A549 treated with GW870086 at 1 μM for 4 hours (cell line): Measurements from ENCODE around the gene RNF26. TPM values are rescaled to one million over a fixed set of nuclear protein-coding genes. Genes with fewer than 3 reads are reported as not detected.

ENCODE experiments used
- total RNA-seq: library from RNA; stranded (reverse); fragments of 200-300 nt; extraction: Qiagen RNA extraction; gene quantifications from 5 replicates; pipeline ENCODE4 v1.2.3, GENCODE V29; 2022; ENCODE audit warnings: low read depth

RNF26 gene
- total RNA-seq, result 29.4 to 37.4 TPM (median 34.2 TPM) in 5 replicates

DNA sequence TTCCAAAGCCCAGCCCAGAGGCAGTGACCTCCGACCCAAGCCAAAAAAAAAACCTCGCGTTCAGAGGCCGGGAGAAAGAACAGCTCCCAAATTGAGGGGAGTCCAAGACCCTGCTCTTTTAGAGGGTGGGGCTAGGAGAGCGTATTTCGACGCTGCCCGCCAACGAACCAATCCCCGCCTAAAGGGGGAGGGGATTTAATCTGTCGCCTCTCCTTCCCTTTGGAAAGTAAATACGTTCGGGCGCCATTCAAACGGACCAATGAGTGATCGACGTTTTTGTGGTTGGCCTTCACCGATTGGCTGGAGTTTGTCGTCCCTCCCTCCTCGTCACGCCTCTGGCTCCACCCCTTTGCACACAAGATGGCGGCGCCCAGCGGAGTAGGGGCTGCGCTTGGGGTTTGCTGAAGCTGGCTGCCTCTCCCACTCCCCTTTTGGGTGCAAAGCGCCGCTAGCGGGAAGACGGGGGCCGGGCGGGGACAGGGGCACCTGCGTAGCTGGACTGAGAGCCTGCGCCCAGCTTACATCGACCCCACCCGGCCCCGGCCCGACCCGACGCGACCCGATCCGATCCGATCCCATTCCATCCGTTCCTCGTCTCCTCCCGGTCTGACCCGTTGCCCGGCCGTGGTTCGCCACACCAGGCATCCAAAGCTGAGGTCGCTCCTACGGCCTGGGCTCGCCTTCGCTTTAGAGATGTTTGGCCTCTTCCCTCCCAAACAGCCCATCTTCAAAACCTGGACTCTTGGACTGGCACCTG lies at the start of gene RNF26:
RNF26 (plus strand) TSS at position 354 of the 757 bp plus-strand sequence. CDS start 596 bp downstream, outside the sequence.

DNA sequence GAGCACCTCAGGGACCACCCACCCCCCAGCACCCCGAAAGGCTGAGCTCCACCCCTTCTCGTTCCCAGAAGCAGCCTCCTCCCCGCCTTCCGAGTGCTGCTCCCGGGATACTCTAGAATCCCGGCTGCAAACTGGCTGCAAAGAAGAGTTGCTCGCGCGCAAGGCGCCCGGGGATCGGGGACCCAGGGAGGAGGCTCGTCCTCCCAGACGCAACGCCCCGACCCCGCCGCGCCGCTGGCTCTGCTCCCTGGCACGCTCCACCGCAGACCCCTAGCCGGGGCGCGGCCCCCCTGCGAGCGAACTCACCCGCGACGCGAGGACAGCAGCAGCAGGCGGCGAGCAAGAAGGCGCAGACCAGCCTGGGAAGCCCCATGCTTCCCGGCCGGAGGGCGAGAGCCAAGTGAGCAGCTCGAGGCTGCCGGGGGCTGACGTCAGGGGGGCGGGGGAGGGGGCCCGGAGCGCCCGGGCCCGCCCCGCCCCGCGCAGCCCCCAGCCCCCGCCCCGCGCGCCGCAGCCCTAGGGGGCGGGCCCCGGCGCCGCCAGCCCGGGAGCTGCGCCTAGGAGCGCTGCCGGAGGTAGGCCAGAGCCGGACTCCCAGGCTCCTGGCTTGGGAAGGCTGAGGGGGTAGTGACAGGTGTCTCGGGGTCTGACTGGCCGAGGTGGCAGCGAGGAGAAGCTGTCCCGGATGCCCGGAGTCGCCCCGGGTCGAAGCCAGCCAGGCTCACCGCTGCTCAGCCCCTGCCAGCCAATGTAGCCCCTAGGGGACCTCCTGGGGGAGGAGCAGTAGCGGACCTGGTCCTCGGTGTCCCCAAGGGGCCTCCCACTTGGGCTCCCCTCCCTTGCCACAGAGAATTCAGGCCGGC lies 17.4 kb upstream of the RNF26 start, which contains the start of gene MCAM:
MCAM (minus strand) TSS at position 402 of the 863 bp plus-strand sequence; CDS start at position 373, 29 bp downstream.

DNA sequence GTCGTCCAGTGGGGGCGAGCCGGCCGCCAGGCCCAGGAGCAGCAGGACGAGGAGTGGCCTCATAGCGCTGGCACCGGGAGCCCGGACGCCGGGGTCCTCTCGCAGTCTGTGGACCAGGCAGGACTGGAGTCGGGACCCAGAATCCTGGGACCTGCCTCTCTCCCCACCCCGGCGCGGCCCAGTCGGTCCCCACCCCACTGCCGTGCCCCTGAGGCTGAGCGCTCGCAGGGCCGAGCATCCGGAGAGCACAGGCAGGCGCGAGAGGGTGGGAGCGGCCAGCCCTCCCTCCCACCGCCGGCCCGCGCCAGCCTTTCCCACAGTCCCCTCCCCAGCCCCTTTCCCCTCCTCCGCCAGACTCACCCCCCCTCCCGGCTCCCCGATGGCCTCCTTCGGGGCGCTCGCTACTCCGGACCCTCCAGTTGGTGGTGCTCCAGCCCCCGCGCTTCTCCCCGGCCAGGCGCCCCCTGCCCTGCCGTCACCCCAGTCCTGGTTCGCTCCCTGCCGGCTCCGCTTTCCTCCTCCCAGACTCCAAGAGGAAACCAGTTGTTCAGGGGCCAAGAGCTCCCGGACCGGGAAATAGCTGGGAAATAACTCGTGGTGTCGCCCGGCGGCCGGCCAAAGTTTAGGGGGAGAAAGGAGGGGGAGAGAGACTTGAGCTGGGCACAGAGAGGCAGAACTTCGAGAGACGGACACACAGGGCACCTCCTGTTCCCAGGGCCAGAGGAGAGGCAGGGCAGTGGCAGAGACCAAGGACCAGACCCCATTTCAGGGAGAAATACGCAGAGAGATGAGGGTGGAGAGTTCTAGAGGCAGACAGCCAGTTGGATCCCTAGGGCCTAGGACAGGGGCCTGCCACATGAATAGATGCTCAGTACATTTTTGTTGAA lies 6.3 kb downstream of the RNF26 start, which contains the start of gene C1QTNF5:
C1QTNF5 (minus strand) TSS at position 549 of the 887 bp plus-strand sequence; CDS start at position 63, 486 bp downstream.

DNA sequence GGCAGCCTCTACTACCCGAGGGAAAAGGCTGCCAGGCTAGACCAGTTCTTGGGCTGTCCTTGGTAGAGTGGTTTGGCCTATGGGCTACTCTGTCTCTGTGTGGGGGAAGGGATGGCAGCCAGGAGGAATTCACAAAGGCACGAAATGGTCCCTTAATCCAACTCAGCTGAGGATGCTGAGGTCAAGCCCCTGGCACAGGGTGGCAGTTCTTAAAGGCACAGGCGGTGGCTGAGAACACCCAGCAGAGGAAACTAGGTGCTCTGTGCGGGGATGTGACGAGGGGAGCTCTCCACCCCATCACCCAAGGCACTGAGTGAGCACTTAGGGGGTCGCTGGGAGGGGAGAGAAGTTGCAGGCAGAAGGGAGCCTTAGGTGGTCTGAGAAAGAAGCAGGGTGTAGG lies 12.3 kb downstream of the RNF26 start, which contains the start of gene MFRP:
MFRP (minus strand) TSS at position 101 of the 400 bp plus-strand sequence. CDS start 192 bp downstream, outside the sequence.

DNA sequence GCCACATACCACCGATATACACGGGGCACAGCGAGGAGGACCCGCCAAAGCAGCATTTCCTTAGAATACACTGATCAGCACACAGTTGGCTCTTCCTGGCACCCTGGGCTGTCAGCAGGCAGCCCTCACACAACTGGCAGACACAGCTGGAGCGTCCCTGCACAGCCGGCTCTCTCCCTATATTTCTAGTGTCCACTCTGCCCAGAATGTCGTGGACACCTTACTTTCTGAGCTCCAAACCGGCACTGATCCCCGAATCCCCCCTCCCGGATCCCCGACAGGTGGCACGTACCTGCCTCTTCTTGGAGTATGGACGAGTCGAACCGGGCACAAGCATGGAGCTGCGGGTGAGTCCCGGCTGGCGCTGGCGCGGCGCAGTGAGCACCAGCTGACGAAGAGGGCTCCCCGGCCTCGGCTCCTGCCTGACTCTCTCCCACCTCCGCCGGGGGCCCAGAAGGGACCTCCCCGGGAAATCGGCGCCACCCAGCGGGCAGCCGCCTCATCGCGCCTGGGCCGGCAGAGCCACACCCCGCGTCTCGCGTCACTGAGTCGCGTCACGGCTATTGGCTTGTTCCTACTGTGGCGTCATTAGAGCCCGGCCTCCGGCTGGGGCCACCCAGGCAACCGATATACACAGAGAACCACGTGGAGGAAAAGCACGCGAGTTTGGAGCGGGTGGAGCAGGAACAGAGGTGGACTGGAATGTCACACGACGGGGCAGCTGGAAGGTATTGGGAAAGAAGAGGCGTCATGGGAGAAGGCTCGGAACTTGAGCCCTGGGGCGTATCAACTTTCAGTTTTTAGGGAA lies 47.1 kb downstream of the RNF26 start, which contains the start of gene USP2:
USP2 (minus strand) TSS at position 510 of the 808 bp plus-strand sequence. CDS start 8,210 bp downstream, outside the sequence.

Other genes starting within 250 kb of the RNF26 start
- gene HMBS, start 249.6 kb upstream of the RNF26 start, total RNA-seq, result 46.9 to 53.3 TPM (median 50.0 TPM) in 5 replicates
- gene DPAGT1, start 232.7 kb upstream of the RNF26 start, total RNA-seq, result 34.8 to 40.4 TPM (median 38.9 TPM) in 5 replicates
- 3.1 to 5.6 TPM (median 5.4 TPM) in 5 replicates for gene C2CD2L, start 227.2 kb upstream of the RNF26 start, total RNA-seq
- 8.1 to 11.2 TPM (median 10.1 TPM) in 5 replicates for gene HINFP, start 212.9 kb upstream of the RNF26 start, total RNA-seq
- gene ABCG4, start 185.5 kb upstream of the RNF26 start, total RNA-seq, result 0.24 to 0.37 TPM (median 0.30 TPM) in 5 replicates
- gene NLRX1, start 165.8 kb upstream of the RNF26 start, total RNA-seq, result 9.2 to 11.5 TPM (median 10.2 TPM) in 5 replicates
- 0.08 to 0.34 TPM (median 0.30 TPM) in 3 of 5 replicates, not detected in the others for gene NHERF4, start 149.1 kb upstream of the RNF26 start, total RNA-seq
- 5.4 to 9.4 TPM (median 8.4 TPM) in 5 replicates for gene CBL, start 128.2 kb upstream of the RNF26 start, total RNA-seq
- gene MCAM, start 17.4 kb upstream of the RNF26 start, total RNA-seq, result 9.2 to 12.5 TPM (median 11.6 TPM) in 5 replicates
- gene C1QTNF5, start 6.4 kb downstream of the RNF26 start, total RNA-seq, result not detected in 5 replicates
- not detected in 5 replicates for gene MFRP, start 12.2 kb downstream of the RNF26 start, total RNA-seq
- 0.48 to 0.79 TPM (median 0.68 TPM) in 5 replicates for gene USP2, start 47.2 kb downstream of the RNF26 start, total RNA-seq
- gene THY1, start 88.6 kb downstream of the RNF26 start, total RNA-seq, result 8.9 to 17.2 TPM (median 13.7 TPM) in 5 replicates